Amniotic epithelial cell (primary cell): ENCODE measurements around the gene PTN.

Experiments used
- DNase-seq: peaks from one replicate; pipeline ENCODE4 v3.0.0-alpha.2; 2010; ENCODE audit warnings: low read depth

Gene PTN

GRCh38 chr7:137343281-137343841 lies at the start of gene PTN:
PTN (minus strand) TSS chr7:137343733; CDS start chr7:137254973, 88,760 bp downstream.
- DNase-seq = peak; percentile 22

- no peak for DNase-seq
Measured at GRCh38 chr7:137390076-137390475, 46.5 kb upstream of the PTN start.

GRCh38 chr7:137388916-137389315 lies 45.4 kb upstream of the PTN start:
- no peak for DNase-seq

GRCh38 chr7:137386966-137387365 lies 43.4 kb upstream of the PTN start:
- DNase-seq = no peak

- no peak for DNase-seq
Measured at GRCh38 chr7:137381045-137381444, 37.5 kb upstream of the PTN start.

- DNase-seq = no peak
Measured at GRCh38 chr7:137373507-137373906, 30.0 kb upstream of the PTN start.

- DNase-seq = no peak
Measured at GRCh38 chr7:137371616-137372015, 28.1 kb upstream of the PTN start.

- DNase-seq = no peak
Measured at GRCh38 chr7:137366995-137367394, 23.5 kb upstream of the PTN start.

GRCh38 chr7:137363683-137364082 lies 20.1 kb upstream of the PTN start:
- no peak for DNase-seq

- no peak for DNase-seq
Measured at GRCh38 chr7:137360087-137360679, 16.6 kb upstream of the PTN start.

- no peak for DNase-seq
Measured at GRCh38 chr7:137354961-137355360, 11.4 kb upstream of the PTN start.

- no peak for DNase-seq
Measured at GRCh38 chr7:137354396-137354795, 10.9 kb upstream of the PTN start.

- no peak for DNase-seq
Measured at GRCh38 chr7:137351941-137352340, 8.4 kb upstream of the PTN start.

- DNase-seq = no peak
Measured at GRCh38 chr7:137345799-137346449, 2.4 kb upstream of the PTN start.

- DNase-seq = no peak
Measured at GRCh38 chr7:137342828-137343261, 688 bp downstream of the PTN start.

GRCh38 chr7:137342265-137342664 lies 1.3 kb downstream of the PTN start:
- DNase-seq = no peak

- no peak for DNase-seq
Measured at GRCh38 chr7:137337902-137338301, 5.6 kb downstream of the PTN start.

GRCh38 chr7:137335814-137336213 lies 7.7 kb downstream of the PTN start:
- peak; percentile 10 for DNase-seq

- DNase-seq = no peak
Measured at GRCh38 chr7:137331378-137331777, 12.2 kb downstream of the PTN start.

GRCh38 chr7:137329411-137329810 lies 14.1 kb downstream of the PTN start:
- DNase-seq = no peak

GRCh38 chr7:137328373-137329120 lies 15.0 kb downstream of the PTN start:
- DNase-seq = no peak

GRCh38 chr7:137325927-137326326 lies 17.6 kb downstream of the PTN start:
- DNase-seq = no peak
